Dermis microvascular lymphatic vessel endothelial cell (primary cell): ENCODE results near the gene MORC1. TPM values are rescaled to one million over a fixed set of nuclear protein-coding genes. Genes with fewer than 3 reads are reported as not detected.
A peak's percentile ranks its signal among the peaks of the same experiment; 100 is the strongest.
"Not testable (repeated sequence)": the region's sequence is repeated elsewhere in the genome, so short reads cannot be mapped to it uniquely, and the experiment has no call there.

Source experiments
- DNase-seq, 2 donors: peaks; one replicate each; pipeline versions ENCODE4 v3.0.0 to v3.0.0-alpha.2; 2010; ENCODE audit warnings: low read depth in 2 of 2
- total RNA-seq: library from RNA; depleted of rRNA; stranded (reverse); fragments of >200 nt; gene quantifications from 2 replicates; pipeline ENCODE4 v1.2.1, GENCODE V29; 2014

The MORC1 gene
- total RNA-seq, 1 donor from 2014 or later, result not detected

DNA sequence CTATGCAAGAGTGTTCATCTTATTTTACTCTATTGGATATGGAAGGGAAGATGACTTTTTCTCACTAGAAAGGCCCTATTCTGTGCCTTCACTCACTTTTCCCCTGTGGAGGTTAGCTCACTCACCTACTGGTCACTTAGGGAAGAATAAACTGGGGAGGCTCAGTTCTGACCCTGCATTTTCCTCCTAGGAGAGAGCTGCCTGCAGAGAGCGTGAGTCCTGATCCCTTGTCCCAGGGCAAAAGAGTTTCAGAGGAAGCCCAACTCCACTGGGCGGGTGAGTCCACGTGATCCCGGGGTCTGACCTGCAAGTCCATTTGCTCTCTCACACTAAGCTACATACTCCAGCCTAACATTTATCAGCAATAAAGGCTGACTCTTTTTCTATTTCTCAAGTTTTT, 8.4 kb downstream of the MORC1 start:
- DNase-seq, result no peak

DNA sequence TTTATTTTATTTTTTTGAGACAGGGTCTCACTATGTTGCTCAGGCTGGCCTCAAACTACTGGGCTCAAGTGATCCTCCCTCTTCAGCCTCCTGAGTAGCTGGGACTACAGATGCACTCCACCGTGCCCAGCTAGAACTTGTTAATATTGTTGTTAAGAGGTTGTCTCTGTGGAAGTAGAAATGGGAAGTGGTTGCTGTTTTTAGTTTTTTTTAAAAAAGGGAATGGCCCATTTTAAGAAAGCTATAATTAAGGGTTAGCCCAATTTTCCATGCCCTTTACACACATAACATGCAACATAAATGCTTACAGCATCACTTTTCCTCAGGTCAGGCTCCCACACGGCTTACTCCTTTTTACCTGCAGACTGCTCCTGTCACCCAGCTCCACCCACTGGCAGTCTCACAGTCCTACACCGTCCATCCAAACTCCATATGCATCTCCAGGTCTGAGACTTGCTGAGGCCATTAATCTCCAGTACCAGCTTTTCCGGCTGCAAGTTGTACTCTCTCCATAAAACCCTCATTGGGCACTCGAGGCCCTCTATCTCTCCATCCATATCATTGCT, 19.8 kb downstream of the MORC1 start:
- no peak for DNase-seq

DNA sequence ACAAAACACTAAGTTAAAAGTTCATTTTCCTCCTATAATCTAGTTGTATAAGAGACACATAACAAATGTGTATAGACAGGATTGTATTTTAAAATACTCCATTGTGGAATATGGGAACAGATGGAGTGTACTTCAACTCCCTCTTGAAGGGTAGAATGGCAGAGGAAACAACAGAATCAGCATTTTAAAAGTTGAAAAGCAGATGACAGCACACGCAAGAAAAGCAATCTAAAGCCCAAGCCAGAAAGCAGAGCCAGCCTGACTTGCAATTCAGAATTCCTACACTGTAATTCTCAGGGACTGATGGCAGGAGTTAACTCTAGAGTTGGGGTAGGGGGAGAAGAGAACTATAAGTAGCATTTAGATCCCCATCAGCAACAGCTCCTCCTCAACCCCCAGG, 22.8 kb downstream of the MORC1 start:
- no peak for DNase-seq

DNA sequence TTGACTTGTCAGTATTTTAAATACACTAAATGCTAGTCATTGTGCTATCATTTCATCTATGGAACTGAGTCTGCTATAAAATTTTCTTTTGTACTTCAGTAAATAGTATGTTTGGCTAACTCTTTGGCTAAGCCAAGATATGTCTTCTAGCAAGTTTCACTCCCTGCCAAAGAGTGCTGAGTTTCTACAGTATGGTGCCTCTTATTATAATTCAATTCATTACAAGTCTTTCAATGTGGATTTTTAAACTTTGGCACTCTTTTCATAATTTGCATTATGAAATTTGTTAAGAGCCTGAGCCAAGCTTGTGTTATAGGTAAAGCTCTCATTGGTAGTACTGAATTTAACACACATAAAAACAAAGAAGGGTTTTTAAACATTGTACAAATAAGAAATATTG, 24.4 kb downstream of the MORC1 start:
- DNase-seq, result no peak

DNA sequence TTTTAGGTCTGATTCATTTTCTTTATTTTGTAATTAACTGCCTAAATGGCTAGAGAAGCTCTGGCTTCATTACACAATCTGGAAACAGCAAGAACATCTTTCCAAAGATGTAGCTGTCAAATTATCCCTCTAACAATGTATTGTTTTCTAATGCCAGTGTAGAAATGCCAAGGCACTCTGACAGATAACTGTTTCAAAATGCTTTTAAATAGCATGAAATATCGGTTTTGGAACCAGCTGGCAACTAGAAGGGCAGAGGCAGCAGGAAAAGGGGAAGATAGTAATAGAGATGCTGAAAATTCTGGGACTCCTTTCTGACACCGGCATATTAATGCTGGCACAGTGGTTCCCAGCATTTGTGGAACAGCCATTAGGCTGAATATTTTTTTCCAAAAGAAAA, 26.1 kb downstream of the MORC1 start:
- no peak for DNase-seq

DNA sequence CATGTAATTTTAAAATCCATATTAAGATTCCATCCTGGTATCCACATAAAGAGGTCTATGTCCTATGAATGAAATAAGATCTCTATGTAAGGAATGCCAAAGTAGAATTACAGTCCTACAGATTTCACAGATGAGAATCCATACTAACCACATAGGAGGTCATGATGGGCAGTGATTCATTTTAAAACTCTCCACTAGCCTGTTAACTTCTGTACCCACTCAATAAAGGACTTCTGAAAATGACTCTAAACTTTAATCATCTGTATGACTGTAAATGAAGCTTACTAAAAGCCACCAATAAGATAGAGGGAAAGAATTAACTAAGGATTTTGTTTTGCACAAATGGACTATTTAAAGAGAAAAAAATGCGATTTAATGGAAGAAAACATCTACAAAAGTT, 28.7 kb downstream of the MORC1 start:
- no peak for DNase-seq

DNA sequence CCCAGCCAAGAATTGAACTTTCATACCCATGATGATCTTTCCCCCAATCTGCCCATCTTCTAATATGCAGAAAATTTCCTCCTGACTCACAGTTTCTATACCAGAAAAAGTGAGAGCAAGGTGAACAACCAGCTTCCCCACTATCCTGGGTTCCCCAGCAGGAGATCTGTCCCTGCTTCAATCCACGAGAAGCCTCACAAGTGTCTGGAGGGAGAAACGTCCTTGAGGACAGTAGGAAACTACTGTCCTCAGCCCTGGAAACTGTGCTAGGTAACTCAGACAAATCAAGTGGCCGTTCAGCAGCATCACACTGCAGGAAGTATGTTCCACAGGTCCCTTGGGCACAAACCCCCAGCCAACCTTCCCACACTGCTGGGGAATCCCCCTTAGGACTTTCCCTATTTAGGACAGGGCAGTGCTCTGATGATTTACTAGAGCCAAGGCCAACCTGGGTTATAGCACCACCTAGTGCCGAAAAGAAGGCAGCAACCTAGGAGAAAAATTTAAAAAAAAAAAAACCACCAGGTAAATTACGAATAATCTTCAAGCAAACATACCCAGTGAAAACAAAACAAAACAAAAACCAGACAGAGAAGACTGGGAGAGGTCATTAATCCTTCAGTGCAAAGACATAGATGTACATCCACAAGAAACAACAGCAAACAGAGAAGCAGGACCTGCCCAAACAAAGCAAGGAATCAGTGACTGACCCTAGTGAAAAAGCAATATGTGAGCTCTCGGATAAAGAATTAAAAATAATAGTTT, 36.0 kb downstream of the MORC1 start:
- DNase-seq, result peak; percentile 61 to 68

DNA sequence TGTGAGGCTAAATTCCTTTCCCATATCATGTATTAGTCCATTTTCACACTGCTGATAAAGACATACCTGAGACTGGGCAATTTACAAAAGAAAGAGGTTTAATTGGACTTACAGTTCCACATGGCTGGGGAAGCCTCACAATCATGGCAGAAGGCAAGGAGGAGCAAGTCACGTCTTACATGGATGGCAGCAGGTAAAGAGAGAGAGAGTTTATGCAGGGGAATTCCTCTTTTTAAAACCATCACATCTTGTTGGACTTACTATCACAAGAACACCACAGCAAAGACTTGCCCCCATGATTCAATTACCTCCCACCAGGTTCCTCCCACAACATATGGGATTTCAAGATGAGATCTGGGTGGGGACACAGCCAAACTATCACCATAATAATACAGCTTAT, 37.8 kb downstream of the MORC1 start:
- DNase-seq, result not testable (repeated sequence)

DNA sequence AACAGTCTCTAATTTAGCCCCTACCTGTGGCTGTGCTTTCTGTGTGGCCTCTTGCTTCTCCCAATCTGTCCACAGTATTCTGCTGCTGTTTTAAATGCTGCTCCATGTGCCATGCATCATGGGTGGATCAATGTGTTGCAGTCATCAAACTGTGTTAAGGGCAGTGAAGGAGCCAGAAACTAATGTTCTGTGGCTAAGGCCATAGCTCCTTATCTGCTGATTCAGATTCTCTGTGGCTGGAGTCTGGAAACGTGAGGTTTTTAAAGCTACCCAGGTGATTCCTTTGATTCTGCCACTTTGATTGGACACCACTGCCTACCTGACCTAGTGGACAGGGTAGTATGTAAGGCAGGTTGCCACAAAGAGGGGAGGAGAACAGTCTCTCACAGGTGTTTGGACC, 44.8 kb downstream of the MORC1 start:
- no peak for DNase-seq

DNA sequence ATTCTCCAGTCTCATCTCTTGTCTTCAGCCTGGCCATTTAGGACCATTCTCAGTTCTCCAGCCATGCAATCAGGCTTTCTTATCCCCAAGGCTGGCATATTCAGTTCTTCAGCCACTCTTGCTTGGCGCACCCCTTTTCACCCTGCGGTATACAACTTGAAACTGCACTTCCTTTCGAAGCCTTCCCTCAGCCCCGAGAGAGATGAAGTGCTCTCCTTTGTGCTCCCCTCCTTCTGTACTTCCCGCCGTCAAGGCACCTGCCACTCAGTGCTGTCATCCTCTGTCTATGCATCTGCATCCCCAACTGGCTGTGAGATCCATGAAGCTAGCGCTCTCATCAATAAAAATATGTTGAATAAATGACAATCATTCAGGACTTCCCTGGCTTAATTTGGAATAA, 45.7 kb downstream of the MORC1 start:
- no peak for DNase-seq

DNA sequence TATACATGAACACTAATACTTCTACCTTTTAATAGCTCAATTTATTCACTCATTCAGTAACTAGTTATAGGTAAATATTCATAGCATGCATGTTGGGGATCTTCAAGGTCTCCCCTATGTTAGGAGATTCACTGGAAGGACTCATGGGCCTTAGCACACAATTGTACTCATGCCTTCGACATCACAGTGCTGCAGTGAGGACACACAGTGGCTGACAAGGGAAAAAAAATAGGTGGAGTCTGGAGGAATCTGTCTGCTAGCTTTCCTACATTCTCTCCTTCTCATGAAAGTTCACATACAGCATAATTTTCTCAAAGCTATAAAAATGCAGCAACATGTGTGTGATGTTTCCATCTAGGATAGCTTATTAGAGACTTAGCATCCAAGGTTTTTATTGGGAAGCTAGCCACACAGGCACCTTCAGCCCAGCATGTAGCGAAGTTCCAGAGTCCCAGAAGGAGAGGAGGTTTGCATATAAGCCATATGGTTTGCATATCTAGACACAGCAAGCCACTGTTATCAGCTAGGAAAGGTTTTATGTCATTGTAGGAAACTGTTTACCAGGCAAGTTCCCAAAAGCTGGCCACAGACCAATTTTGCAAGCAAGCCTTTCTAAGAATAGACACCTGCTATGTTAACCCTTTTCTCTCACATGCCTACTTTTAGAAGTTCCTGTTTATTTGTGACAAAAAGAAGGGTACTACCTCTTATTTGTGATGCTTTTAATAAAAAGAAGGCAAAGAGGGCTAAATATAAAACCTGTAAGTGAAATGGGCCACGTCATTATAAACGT, 46.4 kb downstream of the MORC1 start:
- no peak for DNase-seq

DNA sequence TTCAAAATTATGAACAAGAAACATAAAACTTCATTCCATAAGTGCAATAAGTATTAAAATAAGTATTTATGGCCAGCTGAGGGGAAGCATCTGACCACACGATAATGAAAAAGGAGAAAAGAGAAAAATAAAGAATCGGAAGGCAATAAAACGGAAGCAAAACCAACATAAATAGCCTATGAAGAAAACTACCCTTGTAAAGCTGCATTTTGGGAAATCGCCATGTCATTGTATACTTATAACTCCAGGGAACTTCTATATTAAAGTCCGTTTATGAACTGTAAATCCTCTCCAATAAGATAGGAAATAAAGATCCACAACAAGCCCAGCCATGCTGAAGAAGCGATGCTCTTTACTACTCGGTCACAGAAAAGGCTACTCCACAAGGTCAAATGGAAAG, 47.7 kb downstream of the MORC1 start:
- no peak for DNase-seq

DNA sequence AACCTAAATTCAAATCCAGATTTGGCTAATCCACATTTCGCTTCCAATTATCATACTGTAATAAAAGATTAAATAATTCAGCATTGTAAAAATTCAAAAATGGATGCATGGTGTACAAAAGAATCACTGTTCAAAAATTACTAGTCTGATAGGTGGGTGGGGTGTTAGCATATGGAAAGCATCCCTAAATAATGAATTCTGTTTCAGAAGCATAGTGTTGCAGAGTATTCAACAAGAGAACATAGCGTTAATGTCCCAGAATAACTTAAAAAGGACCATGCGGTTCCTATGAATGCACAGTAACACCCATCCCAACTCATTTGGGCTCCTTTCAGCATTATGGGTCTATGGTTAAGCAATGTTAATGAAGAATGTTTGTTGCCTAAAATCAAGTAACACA, 51.1 kb downstream of the MORC1 start:
- DNase-seq, result no peak

DNA sequence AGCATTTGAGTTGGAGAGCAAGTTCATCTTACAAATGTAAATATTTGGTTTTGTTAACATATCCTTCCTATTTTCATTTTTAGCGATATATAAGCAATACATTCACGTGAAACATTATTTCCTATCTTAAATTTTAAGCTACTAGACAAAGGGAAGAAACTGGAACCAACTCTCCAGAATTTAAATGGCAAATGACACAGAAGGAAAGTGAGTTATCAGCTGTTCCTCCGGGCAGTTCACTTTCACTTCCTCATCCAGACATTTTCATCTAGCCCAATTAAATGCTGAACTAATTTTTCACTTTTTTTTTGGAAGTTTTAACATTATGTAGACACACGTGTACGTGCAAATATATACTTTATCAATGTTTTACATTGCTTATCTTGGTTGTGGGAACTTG, 58.7 kb downstream of the MORC1 start:
- DNase-seq, result no peak

DNA sequence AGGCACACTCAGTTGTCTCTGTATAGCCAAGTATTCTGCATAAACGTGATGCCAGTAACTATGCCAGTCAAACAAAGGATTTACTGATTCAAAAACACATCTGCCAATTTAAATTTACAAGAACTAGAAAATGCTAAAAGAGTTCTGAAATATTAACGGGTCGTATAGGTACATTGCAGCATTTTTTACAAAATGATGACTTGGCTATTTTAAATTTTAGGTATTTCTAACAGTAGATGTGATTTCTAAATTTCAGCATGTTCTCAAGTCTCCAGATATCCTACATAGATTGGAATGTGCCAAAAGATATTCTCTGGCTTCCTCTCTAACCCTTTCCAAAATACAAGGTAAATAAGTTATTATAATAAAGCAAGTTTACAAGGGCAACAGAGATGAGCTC, 60.3 kb downstream of the MORC1 start:
- DNase-seq, result no peak

DNA sequence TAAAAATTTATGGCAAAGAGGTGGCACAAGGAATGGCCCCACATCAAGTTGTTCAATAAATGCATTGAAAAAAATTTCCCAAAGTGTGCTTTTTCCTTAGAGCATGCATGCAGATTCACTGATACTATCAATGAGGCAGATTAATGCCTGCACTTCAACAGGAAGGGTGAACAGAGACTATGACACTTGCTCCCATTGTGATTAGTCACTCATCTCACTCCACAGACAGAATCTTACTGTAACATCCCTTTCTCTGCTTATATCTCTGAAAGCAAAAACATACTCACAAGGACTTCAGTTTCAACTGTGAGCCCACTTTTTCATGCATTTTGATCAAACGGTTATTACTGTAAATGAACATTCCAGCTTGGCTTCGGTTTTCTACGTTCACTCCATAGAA, 60.9 kb downstream of the MORC1 start:
- no peak for DNase-seq

DNA sequence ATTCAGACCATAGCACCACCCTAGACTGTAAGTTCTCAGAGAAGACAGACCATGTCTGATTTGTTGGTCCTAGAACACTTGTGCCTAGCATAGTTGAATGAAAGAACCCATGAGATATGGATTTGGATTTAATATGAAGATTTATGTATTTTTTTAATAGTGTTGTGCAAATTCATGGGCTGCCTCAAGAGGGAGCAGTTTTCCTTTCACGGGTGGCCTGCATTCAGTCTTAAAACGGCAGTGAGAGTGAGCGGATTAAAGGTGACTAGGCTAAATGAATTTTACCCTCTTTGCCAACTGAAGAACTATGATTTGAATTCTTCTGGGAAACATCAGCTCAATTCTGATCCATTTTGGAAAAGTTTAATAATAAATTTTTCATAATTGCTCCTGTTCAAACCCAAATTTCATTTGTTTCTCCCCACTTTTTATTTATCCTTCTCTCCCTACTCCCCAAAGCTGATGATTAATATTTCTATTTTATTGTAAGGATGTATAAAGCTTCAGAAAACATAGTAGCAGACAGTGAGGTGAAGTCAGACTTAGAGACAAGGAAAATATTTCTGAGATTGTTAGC, 67.3 kb downstream of the MORC1 start:
- DNase-seq, result peak; percentile 5 to 42

DNA sequence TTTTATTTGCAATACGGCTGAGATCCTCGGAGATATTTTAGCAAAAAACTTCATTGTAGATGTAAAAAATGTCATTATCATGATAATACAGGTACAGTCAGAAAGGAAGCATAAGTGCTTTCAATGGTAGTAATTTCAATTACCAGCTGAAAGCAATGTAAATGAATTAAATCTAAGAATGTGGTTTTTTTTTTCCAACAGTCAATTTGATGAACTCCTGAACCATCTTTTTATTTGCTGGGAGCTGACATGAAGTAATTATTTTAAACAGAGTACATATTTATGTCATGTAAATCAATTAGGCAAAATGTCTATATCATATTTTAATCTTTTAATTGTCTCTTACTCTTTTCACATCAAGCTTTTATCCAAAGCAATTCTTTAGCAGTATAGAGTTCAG, 70.6 kb downstream of the MORC1 start:
- DNase-seq, result no peak

DNA sequence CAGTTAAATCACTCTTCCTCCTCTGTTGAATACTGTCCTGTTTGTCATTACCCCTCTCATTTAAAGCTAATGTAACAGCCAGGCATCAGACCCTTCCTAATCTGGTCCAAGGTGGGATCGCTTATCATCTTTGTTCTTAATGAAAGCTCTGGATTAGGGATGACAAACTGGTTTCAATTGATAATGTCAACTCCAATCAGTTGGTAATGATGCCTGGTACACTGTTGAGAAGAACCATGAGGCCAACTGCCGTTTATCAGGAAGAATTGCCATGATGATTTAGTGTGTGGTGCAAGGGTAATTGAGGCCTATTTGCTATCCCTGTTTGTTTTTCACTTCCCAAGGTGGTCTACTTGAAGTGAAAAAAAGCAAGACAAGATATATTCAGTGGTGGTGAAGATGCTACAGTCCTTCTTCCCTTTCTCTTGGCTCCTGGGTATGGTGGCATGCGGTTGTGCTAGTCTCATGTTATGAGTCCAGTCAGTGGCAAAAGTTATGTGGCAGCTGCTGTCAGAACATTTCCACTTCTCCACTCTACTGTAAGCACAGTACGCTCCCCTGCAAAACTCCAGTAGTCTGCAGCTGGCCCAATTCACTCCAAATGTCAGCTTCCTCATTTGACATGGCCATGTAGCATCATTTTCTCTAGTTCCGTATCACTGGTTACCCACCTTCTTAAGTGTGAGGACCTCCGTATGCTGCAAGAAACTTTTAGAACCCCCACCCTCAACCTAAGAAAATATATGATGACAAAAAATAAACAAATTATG, 72.5 kb downstream of the MORC1 start:
- DNase-seq, result no peak

DNA sequence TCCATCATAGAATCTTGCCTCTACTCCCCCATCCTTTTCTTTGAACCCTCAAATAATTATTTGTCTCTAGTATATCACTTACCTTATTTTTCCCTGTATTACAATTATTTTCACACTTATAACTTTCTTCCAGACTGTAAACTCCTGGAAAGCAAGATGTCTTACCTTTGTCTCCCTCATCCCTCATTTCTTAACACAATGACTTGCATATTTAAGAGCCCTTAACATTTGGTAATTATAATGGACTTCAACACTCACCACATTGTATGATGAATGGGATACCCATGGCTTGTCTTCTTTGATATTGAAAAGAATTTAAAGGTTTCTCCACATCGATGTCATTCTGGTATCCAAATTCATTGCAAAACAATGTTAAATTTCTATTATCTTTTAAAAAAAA, 82.9 kb downstream of the MORC1 start:
- DNase-seq, result no peak

DNA sequence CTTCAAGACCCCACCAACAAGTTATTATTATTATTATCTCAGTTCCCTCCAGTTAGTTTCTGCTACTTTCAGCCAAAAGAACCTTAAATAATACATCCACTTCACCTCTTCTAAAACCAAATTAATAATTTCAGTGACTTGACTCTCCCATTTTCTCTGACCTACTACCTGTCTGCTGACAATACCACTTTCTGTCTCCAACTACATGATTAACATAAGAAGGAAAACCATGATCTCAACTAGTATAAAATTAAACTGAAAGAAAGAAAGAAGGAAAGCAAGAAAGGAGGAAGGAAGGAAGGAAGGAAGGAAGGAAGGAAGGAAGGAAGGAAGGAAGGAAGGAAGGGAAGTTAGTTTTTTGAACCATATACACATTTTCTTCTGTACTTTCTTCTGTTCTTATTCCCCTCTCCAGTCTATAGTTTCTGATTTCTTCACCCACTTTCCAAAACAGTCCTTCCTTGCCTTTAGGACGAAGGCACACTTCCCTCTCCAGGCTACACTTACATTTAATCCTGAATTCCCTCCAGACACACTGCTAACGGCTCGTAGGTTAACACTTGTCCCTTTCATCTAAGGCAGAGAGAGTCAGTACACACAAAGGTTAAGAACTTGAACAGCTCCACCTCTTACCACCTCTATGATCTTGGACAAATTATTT, 84.8 kb downstream of the MORC1 start:
- no peak for DNase-seq
